ENCODE measurements around the gene LCA5.
"Not testable (repeated sequence)": the region's sequence is repeated elsewhere in the genome, so short reads cannot be mapped to it uniquely, and the experiment has no call there.

The LCA5 gene

DNA sequence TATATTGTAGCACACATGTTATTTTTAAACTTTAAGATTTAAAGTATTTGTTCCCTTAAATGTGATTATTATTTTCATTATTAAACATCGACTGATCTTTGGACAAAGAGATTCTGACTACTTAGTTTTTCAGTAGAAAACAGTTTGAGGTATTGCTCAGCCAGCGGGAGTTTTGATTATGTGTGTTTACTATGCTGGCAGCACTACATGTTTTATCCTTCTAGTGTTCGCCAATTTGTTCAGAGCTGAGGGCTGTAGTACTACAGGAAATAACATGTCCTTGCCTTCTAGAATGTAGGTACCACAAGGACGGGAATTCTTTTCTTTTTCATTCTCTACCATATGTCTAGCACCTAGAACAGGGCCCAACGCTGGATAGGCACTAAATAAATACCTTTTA lies 11.1 kb upstream of the LCA5 start:
- Histone ChIP-seq H3K9me3 (ENCODE audit: control insufficient read depth, insufficient read depth, low read length) (no peaks in the 10 kb centered on the region), H3K36me3 (ENCODE audit: insufficient read depth, low read length) (no peaks in the 10 kb centered on the region; the same call in 1 of the 2 replicates), H3K4me1 (ENCODE audit: insufficient read depth, low read length) (peaks cover 25% of the 10 kb centered on the region), H3K9ac (ENCODE audit: low read depth, low read length) (no peak overlapping the region)

DNA sequence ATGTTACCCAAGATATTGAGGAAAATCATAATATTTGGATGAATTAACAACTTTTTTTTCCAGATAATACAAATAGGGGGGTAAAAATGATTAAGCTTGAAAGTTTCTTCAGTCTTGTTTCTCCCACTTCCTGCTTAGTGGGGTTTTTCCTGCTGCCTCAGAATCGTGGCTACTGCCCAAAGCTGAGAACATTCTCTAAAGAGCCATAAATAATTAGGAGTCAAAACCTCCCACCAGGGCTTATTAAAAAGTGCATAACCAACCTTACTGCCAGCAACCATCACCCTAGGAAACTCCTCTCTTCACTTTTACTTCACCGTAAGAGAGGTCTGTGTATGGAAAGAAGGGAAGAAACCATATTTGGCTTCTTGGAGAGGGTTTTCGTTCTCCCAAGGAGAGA lies 9.0 kb upstream of the LCA5 start:
- H3K4me1 ChIP-seq (ENCODE audit: insufficient read depth, low read length): peaks cover 25% of the 10 kb centered on the region
- no peaks in the 10 kb centered on the region for H3K9me3 ChIP-seq (ENCODE audit: control insufficient read depth, insufficient read depth, low read length)
- H3K36me3 ChIP-seq (ENCODE audit: insufficient read depth, low read length): no peaks in the 10 kb centered on the region
- no peak overlapping the region for H3K9ac ChIP-seq (ENCODE audit: low read depth, low read length)

GRCh38 chr6:79544939-79545450 lies 7.8 kb upstream of the LCA5 start:
- Histone ChIP-seq H3K36me3 (ENCODE audit: insufficient read depth, low read length) (no peaks in the 10 kb centered on the region), H3K9me3 (ENCODE audit: control insufficient read depth, insufficient read depth, low read length) (no peaks in the 10 kb centered on the region), H3K9ac (ENCODE audit: low read depth, low read length) (no peak overlapping the region), H3K4me1 (ENCODE audit: insufficient read depth, low read length) (peaks cover 25% of the 10 kb centered on the region)

GRCh38 chr6:79544299-79544927 lies 7.2 kb upstream of the LCA5 start:
- Histone ChIP-seq H3K9ac (ENCODE audit: low read depth, low read length) (no peak overlapping the region), H3K4me1 (ENCODE audit: insufficient read depth, low read length) (peaks cover 25% of the 10 kb centered on the region), H3K9me3 (ENCODE audit: control insufficient read depth, insufficient read depth, low read length) (no peaks in the 10 kb centered on the region), H3K36me3 (ENCODE audit: insufficient read depth, low read length) (no peaks in the 10 kb centered on the region)

GRCh38 chr6:79543886-79544285 lies 6.7 kb upstream of the LCA5 start:
- no peak overlapping the region for H3K9ac ChIP-seq (ENCODE audit: low read depth, low read length)
- H3K9me3 ChIP-seq (ENCODE audit: control insufficient read depth, insufficient read depth, low read length): no peaks in the 10 kb centered on the region
- peaks cover 25% of the 10 kb centered on the region for H3K4me1 ChIP-seq (ENCODE audit: insufficient read depth, low read length)
- H3K36me3 ChIP-seq (ENCODE audit: insufficient read depth, low read length): no peaks in the 10 kb centered on the region

DNA sequence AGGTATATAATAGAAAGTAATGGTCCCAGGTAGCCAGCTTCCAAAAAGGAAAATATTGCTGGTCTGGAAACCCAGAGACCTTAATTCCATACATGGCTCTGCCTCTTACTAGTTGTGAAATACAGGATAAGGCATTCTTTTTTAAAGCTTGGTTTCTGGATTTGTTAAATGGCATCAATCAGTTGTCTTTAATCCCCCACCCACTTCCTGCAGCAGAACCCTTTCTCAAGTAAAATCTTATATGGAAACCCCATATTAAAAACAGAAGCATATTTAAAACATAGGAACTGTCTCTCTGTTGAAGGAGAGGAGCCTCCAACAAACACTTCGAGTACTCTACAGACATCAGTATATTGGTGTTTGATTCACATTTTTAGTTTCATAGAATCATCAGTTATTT lies 6.2 kb upstream of the LCA5 start:
- no peak overlapping the region for H3K9ac ChIP-seq (ENCODE audit: low read depth, low read length)
- H3K36me3 ChIP-seq (ENCODE audit: insufficient read depth, low read length): no peaks in the 10 kb centered on the region
- peaks cover 25% of the 10 kb centered on the region for H3K4me1 ChIP-seq (ENCODE audit: insufficient read depth, low read length)
- no peaks in the 10 kb centered on the region for H3K9me3 ChIP-seq (ENCODE audit: control insufficient read depth, insufficient read depth, low read length)

GRCh38 chr6:79538106-79538971 lies 1.1 kb upstream of the LCA5 start:
- Histone ChIP-seq H3K9ac (ENCODE audit: low read depth, low read length) (peak overlapping the region; percentile 87), H3K36me3 (ENCODE audit: insufficient read depth, low read length) (no peaks in the 10 kb centered on the region)

DNA sequence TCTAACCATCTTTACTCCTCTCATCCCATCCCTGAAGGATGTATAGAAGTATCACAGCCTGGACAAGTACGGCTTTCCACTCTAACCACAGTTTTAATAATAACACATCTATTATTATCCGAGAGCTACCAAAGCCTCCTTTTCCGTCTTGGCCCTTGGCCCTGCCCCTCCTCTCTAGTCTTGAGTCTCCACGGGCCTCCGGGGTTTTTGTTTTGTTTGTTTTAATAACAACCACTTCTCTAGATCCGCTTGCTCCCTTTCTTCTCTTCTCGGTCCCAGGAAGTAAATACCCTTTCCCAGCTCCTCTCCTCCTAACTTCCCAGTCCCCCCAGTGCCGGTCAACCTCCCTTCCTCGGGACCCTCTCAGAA lies 661 bp downstream of the LCA5 start:
- no peaks in the 10 kb centered on the region for H3K9me3 ChIP-seq (ENCODE audit: control insufficient read depth, insufficient read depth, low read length)
- H3K36me3 ChIP-seq (ENCODE audit: insufficient read depth, low read length): no peaks in the 10 kb centered on the region
- peak overlapping the region; percentile 87 for H3K9ac ChIP-seq (ENCODE audit: low read depth, low read length)
- no peaks in the 10 kb centered on the region for H3K4me1 ChIP-seq (ENCODE audit: insufficient read depth, low read length)

More at GRCh38 chr6:79538106-79538971, 1.1 kb upstream of the LCA5 start:
- Histone ChIP-seq H3K4me1 (ENCODE audit: insufficient read depth, low read length) (no peaks in the 10 kb centered on the region), H3K9me3 (ENCODE audit: control insufficient read depth, insufficient read depth, low read length) (no peaks in the 10 kb centered on the region)

- H3K36me3 ChIP-seq (ENCODE audit: insufficient read depth, low read length); H3K9me3 ChIP-seq (ENCODE audit: control insufficient read depth, insufficient read depth, low read length); H3K9ac ChIP-seq (ENCODE audit: low read depth, low read length): not testable (repeated sequence)
- peaks cover 11% of the 10 kb centered on the region for H3K4me1 ChIP-seq (ENCODE audit: insufficient read depth, low read length)
Observed at GRCh38 chr6:79529567-79529966, 7.7 kb downstream of the LCA5 start.

GRCh38 chr6:79526897-79527296 lies 10.3 kb downstream of the LCA5 start:
- H3K9me3 ChIP-seq (ENCODE audit: control insufficient read depth, insufficient read depth, low read length): no peaks in the 10 kb centered on the region

DNA sequence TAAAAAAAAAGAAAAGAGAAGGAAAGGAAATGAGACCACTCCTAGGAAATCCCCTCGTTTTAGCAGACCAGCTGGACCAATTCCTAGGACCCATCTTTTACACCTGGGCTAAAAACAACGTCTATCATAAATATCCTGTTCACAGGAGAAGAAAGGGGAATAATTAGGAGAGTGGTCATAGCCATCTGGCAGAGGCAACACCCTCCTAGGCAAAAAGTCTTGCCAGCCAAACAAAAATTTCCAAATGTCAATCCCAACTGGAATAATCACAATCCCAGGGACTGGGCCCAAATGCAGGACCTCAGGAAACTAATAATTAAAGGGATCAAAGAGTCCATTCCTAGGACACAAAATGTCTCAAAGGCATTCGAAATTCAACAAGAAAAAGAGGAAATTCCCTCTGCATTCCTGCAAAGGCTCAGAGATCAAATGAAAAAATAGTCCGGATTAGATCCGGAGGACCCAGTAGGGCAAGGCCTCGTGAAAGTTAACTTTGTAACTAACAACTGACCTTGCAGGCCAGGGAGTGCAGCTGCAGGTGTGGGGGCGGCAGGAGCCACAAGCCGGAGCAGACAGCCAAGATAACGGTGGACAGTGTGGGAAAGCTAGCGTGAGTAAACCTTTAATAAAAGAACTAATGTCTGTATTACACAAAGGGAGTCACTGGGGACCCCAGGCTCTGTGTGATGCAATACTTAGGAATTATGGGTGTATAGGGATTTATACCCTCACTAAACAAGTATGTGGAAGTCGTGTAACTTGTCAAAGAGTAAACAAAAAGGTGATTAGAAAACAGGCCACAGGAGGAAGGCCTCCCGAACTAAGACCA lies 11.7 kb downstream of the LCA5 start:
- Histone ChIP-seq H3K4me1 (ENCODE audit: insufficient read depth, low read length) (peaks cover 11% of the 10 kb centered on the region), H3K36me3 (ENCODE audit: insufficient read depth, low read length) (no peaks in the 10 kb centered on the region), H3K9me3 (ENCODE audit: control insufficient read depth, insufficient read depth, low read length) (no peaks in the 10 kb centered on the region), H3K9ac (ENCODE audit: low read depth, low read length) (no peak overlapping the region)

More at GRCh38 chr6:79526897-79527296, 10.3 kb downstream of the LCA5 start:
- no peak overlapping the region for H3K9ac ChIP-seq (ENCODE audit: low read depth, low read length)
- H3K36me3 ChIP-seq (ENCODE audit: insufficient read depth, low read length): no peaks in the 10 kb centered on the region
- peaks cover 11% of the 10 kb centered on the region for H3K4me1 ChIP-seq (ENCODE audit: insufficient read depth, low read length)

GRCh38 chr6:79524065-79524464 lies 13.2 kb downstream of the LCA5 start:
- no peaks in the 10 kb centered on the region for H3K9me3 ChIP-seq (ENCODE audit: control insufficient read depth, insufficient read depth, low read length)
- no peaks in the 10 kb centered on the region for H3K36me3 ChIP-seq (ENCODE audit: insufficient read depth, low read length)

DNA sequence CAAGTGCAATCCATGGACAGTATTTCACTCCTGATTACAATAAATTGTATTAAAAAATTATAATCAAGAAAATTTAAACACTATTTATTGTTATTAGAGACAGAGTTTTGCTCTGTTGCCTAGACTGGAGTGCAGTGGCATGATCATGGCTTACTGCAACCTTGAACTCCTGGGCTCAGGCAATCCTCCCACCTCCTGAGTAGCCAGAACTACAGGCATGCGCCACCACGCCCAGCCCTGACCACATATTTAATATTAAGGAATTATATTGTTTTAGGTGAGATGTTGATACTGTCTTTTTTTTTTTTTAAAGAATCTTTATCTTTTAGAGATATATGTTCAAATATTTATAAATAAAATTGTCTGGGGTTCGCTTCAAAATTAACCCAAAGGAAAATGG lies 14.6 kb downstream of the LCA5 start:
- Histone ChIP-seq H3K9ac (ENCODE audit: low read depth, low read length) (no peak overlapping the region), H3K9me3 (ENCODE audit: control insufficient read depth, insufficient read depth, low read length) (no peaks in the 10 kb centered on the region), H3K36me3 (ENCODE audit: insufficient read depth, low read length) (no peaks in the 10 kb centered on the region), H3K4me1 (ENCODE audit: insufficient read depth, low read length) (peaks cover 11% of the 10 kb centered on the region)

More at GRCh38 chr6:79524065-79524464, 13.2 kb downstream of the LCA5 start:
- Histone ChIP-seq H3K9ac (ENCODE audit: low read depth, low read length) (no peak overlapping the region), H3K4me1 (ENCODE audit: insufficient read depth, low read length) (peaks cover 11% of the 10 kb centered on the region)

GRCh38 chr6:79520534-79520933 lies 16.7 kb downstream of the LCA5 start:
- Histone ChIP-seq H3K4me1 (ENCODE audit: insufficient read depth, low read length) (peaks cover 6% of the 10 kb centered on the region), H3K36me3 (ENCODE audit: insufficient read depth, low read length) (no peaks in the 10 kb centered on the region), H3K9ac (ENCODE audit: low read depth, low read length) (no peak overlapping the region), H3K9me3 (ENCODE audit: control insufficient read depth, insufficient read depth, low read length) (no peaks in the 10 kb centered on the region)
